Mesenchymal stem cell (in vitro differentiated cells and primary cell): ENCODE results near the gene TMEM184A.

Experiments
- DNase-seq: peaks from one replicate; pipeline ENCODE4 v3.0.0-alpha.2; 2013
- H2AFZ ChIP-seq: one replicate; pipeline ENCODE4 v1.6.1; 2013; ENCODE audit warnings: low read depth, mild to moderate bottlenecking, control low read depth, inconsistent platforms, low read length, moderate library complexity
- H2AK5ac ChIP-seq: 2 replicates; pipeline ENCODE4 v1.6.1; 2013; ENCODE audit warnings: low read length, moderate library complexity, mild to moderate bottlenecking, inconsistent platforms; ENCODE audit not compliant: severe bottlenecking
- H2BK120ac ChIP-seq: one replicate; pipeline ENCODE4 v1.6.1; 2013; ENCODE audit warnings: low read depth, mild to moderate bottlenecking, inconsistent platforms, low read length, moderate library complexity
- H2BK12ac ChIP-seq, 2 experiments: one replicate each; pipeline ENCODE4 v1.6.1; 2013; ENCODE audit warnings: inconsistent platforms in 2 of 2, low read length in 2 of 2, mild to moderate bottlenecking in 2 of 2, moderate library complexity in 2 of 2, control low read depth in 1 of 2
- H2BK15ac ChIP-seq: one replicate; pipeline ENCODE4 v1.6.1; 2013; ENCODE audit warnings: mild to moderate bottlenecking, low read depth, inconsistent platforms; ENCODE audit not compliant: poor library complexity, severe bottlenecking
- H2BK5ac ChIP-seq: 2 replicates; pipeline ENCODE4 v1.6.1; 2013; ENCODE audit warnings: low read depth, mild to moderate bottlenecking, low read length, control low read depth, inconsistent platforms; ENCODE audit not compliant: poor library complexity, severe bottlenecking
- H3K14ac ChIP-seq, 2 experiments: one replicate each; pipeline ENCODE4 v1.6.1; 2013; ENCODE audit warnings: inconsistent platforms in 2 of 2, low read length in 2 of 2, control low read depth in 1 of 2, mild to moderate bottlenecking in 1 of 2, moderate library complexity in 1 of 2
- H3K18ac ChIP-seq, 2 experiments: one replicate each; pipeline ENCODE4 v1.6.1; 2013; ENCODE audit warnings: inconsistent platforms in 2 of 2, low read length in 2 of 2, control low read depth in 1 of 2, low read depth in 1 of 2, mild to moderate bottlenecking in 1 of 2
- H3K23ac ChIP-seq, 2 experiments: one replicate each; pipeline ENCODE4 v1.6.1; 2013; ENCODE audit warnings: inconsistent platforms in 2 of 2, low read length in 2 of 2, mild to moderate bottlenecking in 2 of 2, moderate library complexity in 2 of 2, control low read depth in 1 of 2
- H3K27ac ChIP-seq: 2 replicates; pipeline ENCODE4 v1.5.1; 2013; ENCODE audit warnings: mild to moderate bottlenecking, moderate library complexity, low read length, control low read depth, inconsistent platforms; ENCODE audit not compliant: poor library complexity, severe bottlenecking
- H3K27me3 ChIP-seq, 2 experiments: 2 replicates each; pipeline versions ENCODE4 v1.6.1 to v1.7.0; 2013; ENCODE audit warnings: low read length in 2 of 2, mild to moderate bottlenecking in 2 of 2, moderate library complexity in 2 of 2, control low read depth in 1 of 2, inconsistent platforms in 1 of 2; ENCODE audit not compliant: control insufficient read depth in 1 of 2, insufficient read depth in 1 of 2
- H3K36me3 ChIP-seq, 2 experiments: 2 replicates each; pipeline versions ENCODE4 v1.6.1 to v1.7.0; 2013; ENCODE audit warnings: low read length in 2 of 2, control low read depth in 1 of 2, inconsistent platforms in 1 of 2, low read depth in 1 of 2, mild to moderate bottlenecking in 1 of 2; ENCODE audit not compliant: insufficient read depth in 2 of 2, control insufficient read depth in 1 of 2
- H3K4ac ChIP-seq, 2 experiments: one replicate each; pipeline ENCODE4 v1.6.1; 2013; ENCODE audit warnings: inconsistent platforms in 2 of 2, low read length in 2 of 2, mild to moderate bottlenecking in 2 of 2, moderate library complexity in 2 of 2, control low read depth in 1 of 2, low read depth in 1 of 2
- H3K4me1 ChIP-seq: 2 replicates; pipeline ENCODE4 v1.6.1; 2013; ENCODE audit warnings: low read depth, low read length, control low read depth; ENCODE audit not compliant: control insufficient read depth, insufficient read depth
- H3K4me2 ChIP-seq: 2 replicates; pipeline ENCODE4 v1.6.1; 2013; ENCODE audit warnings: low read length, mild to moderate bottlenecking, inconsistent platforms; ENCODE audit not compliant: poor library complexity, severe bottlenecking
- H3K4me3 ChIP-seq, 2 experiments: 2 replicates each; pipeline versions ENCODE4 v1.5.1 to v1.7.0; 2013; ENCODE audit warnings: low read length in 2 of 2, mild to moderate bottlenecking in 2 of 2, control low read depth in 1 of 2, low read depth in 1 of 2; ENCODE audit not compliant: insufficient read depth in 1 of 2
- H3K79me1 ChIP-seq: replicated peaks from 2 replicates; pipeline ENCODE4 v1.6.1; 2013; ENCODE audit warnings: mild to moderate bottlenecking, control low read depth, low read length, inconsistent platforms; ENCODE audit not compliant: poor library complexity, severe bottlenecking
- H3K9ac ChIP-seq: 2 replicates; pipeline ENCODE4 v1.7.0; 2013; ENCODE audit warnings: mild to moderate bottlenecking, low read length, moderate library complexity
- H3K9me3 ChIP-seq: 2 replicates; pipeline ENCODE4 v1.7.0; 2013; ENCODE audit warnings: mild to moderate bottlenecking, low read length; ENCODE audit not compliant: control insufficient read depth
- H4K8ac ChIP-seq: one replicate; pipeline ENCODE4 v1.6.1; 2013; ENCODE audit warnings: inconsistent platforms, mild to moderate bottlenecking, low read length, moderate library complexity
- H4K91ac ChIP-seq: one replicate; pipeline ENCODE4 v1.6.1; 2013; ENCODE audit warnings: mild to moderate bottlenecking, low read length, inconsistent platforms
- WGBS: methylation state at CpG from one replicate; pipeline ENCODE4 v1.1.7; 2013; ENCODE audit warnings: mixed read lengths; 5-methylcytosine and 5-hydroxymethylcytosine counted together

The TMEM184A gene

GRCh38 chr7:1567896-1568510 lies 12.0 kb upstream of the TMEM184A start:
- H2BK15ac ChIP-seq, result no peak overlapping the region
- no peaks in the 10 kb centered on the region for H3K9me3 ChIP-seq
- no peak overlapping the region for H2AK5ac ChIP-seq
- no peak overlapping the region for H3K14ac ChIP-seq
- DNase-seq, result peak; percentile 94
- H3K4me3 ChIP-seq, result peak overlapping the region in 1 of 2 experiments; percentile 70
- H3K27me3 ChIP-seq, result no peaks in the 10 kb centered on the region
- no peak overlapping the region for H3K23ac ChIP-seq
- H4K8ac ChIP-seq, result no peak overlapping the region
- H2AFZ ChIP-seq, result no peak overlapping the region
- H3K36me3 ChIP-seq, result peaks cover 8 to 20% of the 10 kb centered on the region in 2 experiments
- no peak overlapping the region for H4K91ac ChIP-seq
- no peak overlapping the region for H3K18ac ChIP-seq
- H3K4me1 ChIP-seq, result peaks cover 33% of the 10 kb centered on the region
- peak overlapping the region in 1 of 2 experiments; percentile 10 for H2BK12ac ChIP-seq
- H3K4ac ChIP-seq, result no peak overlapping the region
- H2BK5ac ChIP-seq, result no peak overlapping the region
- H3K4me2 ChIP-seq, result no peak overlapping the region
- H3K9ac ChIP-seq, result peak overlapping the region; percentile 100
- WGBS, result 54% methylated on average over 16 of the region's 17 CpGs
- peaks cover 4% of the 10 kb centered on the region for H3K79me1 ChIP-seq
- peak overlapping the region; percentile 65 for H3K27ac ChIP-seq
- no peak overlapping the region for H2BK120ac ChIP-seq

- H2BK15ac ChIP-seq, result no peak overlapping the region
- peak overlapping the region; percentile 9 to 91 for H2BK12ac ChIP-seq
- H3K4me1 ChIP-seq, result peaks cover 38% of the 10 kb centered on the region
- peaks cover 4% of the 10 kb centered on the region for H3K79me1 ChIP-seq
- H2BK5ac ChIP-seq, result no peak overlapping the region
- peak overlapping the region in 1 of 2 experiments; percentile 20 for H3K4ac ChIP-seq
- H2AK5ac ChIP-seq, result no peak overlapping the region
- H3K27ac ChIP-seq, result peak overlapping the region; percentile 65
- no peaks in the 10 kb centered on the region for H3K9me3 ChIP-seq
- H2AFZ ChIP-seq, result peak overlapping the region; percentile 43
- peaks cover 8 to 14% of the 10 kb centered on the region in 2 experiments for H3K36me3 ChIP-seq
- peak overlapping the region in 1 of 2 experiments; percentile 70 for H3K4me3 ChIP-seq
- peak overlapping the region; percentile 22 for H4K8ac ChIP-seq
- WGBS, result 54% methylated on average over 25 of the region's 26 CpGs
- H3K9ac ChIP-seq, result peak overlapping the region; percentile 100
- peak overlapping the region; percentile 64 for H4K91ac ChIP-seq
- no peak overlapping the region for H2BK120ac ChIP-seq
- no peak overlapping the region for H3K23ac ChIP-seq
- DNase-seq, result peak; percentile 72
- no peaks in the 10 kb centered on the region for H3K27me3 ChIP-seq
- H3K4me2 ChIP-seq, result peak overlapping the region; percentile 36
- peak overlapping the region; percentile 30 to 80 for H3K18ac ChIP-seq
- peak overlapping the region in 1 of 2 experiments; percentile 57 for H3K14ac ChIP-seq
Measured at GRCh38 chr7:1567049-1567771, 11.2 kb upstream of the TMEM184A start.

- no peak for DNase-seq
- no peak overlapping the region for H2BK15ac ChIP-seq
- WGBS, result 62% methylated on average over 13 of the region's 13 CpGs
- H3K36me3 ChIP-seq, result peaks cover 8 to 10% of the 10 kb centered on the region in 2 experiments
- no peak overlapping the region for H2BK5ac ChIP-seq
- peak overlapping the region; percentile 43 for H2AFZ ChIP-seq
- H3K27ac ChIP-seq, result peak overlapping the region; percentile 5
- no peaks in the 10 kb centered on the region for H3K27me3 ChIP-seq
- no peak overlapping the region for H3K23ac ChIP-seq
- peak overlapping the region in 1 of 2 experiments; percentile 57 for H3K14ac ChIP-seq
- H2AK5ac ChIP-seq, result no peak overlapping the region
- H3K79me1 ChIP-seq, result peaks cover 4% of the 10 kb centered on the region
- peak overlapping the region; percentile 100 for H3K9ac ChIP-seq
- H3K4me2 ChIP-seq, result no peak overlapping the region
- peak overlapping the region in 1 of 2 experiments; percentile 56 for H3K4me3 ChIP-seq
- no peak overlapping the region for H2BK120ac ChIP-seq
- H4K8ac ChIP-seq, result peak overlapping the region; percentile 22
- peaks cover 39% of the 10 kb centered on the region for H3K4me1 ChIP-seq
- H4K91ac ChIP-seq, result peak overlapping the region; percentile 64
- peak overlapping the region; percentile 30 to 80 for H3K18ac ChIP-seq
- H3K4ac ChIP-seq, result peak overlapping the region in 1 of 2 experiments; percentile 20
- H3K9me3 ChIP-seq, result no peaks in the 10 kb centered on the region
- H2BK12ac ChIP-seq, result peak overlapping the region; percentile 9 to 91
Measured at GRCh38 chr7:1566687-1567048, 10.7 kb upstream of the TMEM184A start.

GRCh38 chr7:1564603-1565022 lies 8.6 kb upstream of the TMEM184A start:
- Histone ChIP-seq H3K27me3 (no peaks in the 10 kb centered on the region), H2BK120ac (no peak overlapping the region), H3K23ac (no peak overlapping the region), H2BK15ac (peak overlapping the region; percentile 80), H3K36me3 (peaks cover 10% of the 10 kb centered on the region in 2 experiments), H2BK5ac (no peak overlapping the region), H4K91ac (no peak overlapping the region), H3K27ac (no peak overlapping the region), H4K8ac (no peak overlapping the region), H3K14ac (no peak overlapping the region), H3K9ac (peak overlapping the region; percentile 36), H2BK12ac (peak overlapping the region in 1 of 2 experiments; percentile 22), H3K9me3 (no peaks in the 10 kb centered on the region), H3K18ac (no peak overlapping the region), H3K4me3 (peak overlapping the region in 1 of 2 experiments; percentile 4), H3K4me1 (peaks cover 39% of the 10 kb centered on the region), H2AFZ (no peak overlapping the region), H3K79me1 (peaks cover 2% of the 10 kb centered on the region), H2AK5ac (peak overlapping the region; percentile 26), H3K4ac (no peak overlapping the region), H3K4me2 (no peak overlapping the region)
- DNase-seq, result no peak
- WGBS, result 89% methylated on average over 23 of the region's 23 CpGs
